Osteoblast (primary cell): ENCODE measurements around the gene SOX5. TPM values are rescaled to one million over a fixed set of nuclear protein-coding genes. Genes with fewer than 3 reads are reported as not detected.

Experiments
- DNase-seq: peaks from one replicate; pipeline ENCODE4 v3.0.0; 2011; ENCODE audit warnings: low spot score, mixed read lengths; ENCODE audit not compliant: insufficient read length; ENCODE audit errors: missing footprints
- H2AFZ ChIP-seq: 2 replicates; pipeline ENCODE4 v1.6.0; 2011; ENCODE audit warnings: mild to moderate bottlenecking, low read length
- H3K27ac ChIP-seq: 2 replicates; pipeline ENCODE4 v1.5.1; 2011; ENCODE audit warnings: mild to moderate bottlenecking, low read depth, low read length, moderate library complexity
- H3K27me3 ChIP-seq: 2 replicates; pipeline ENCODE4 v1.6.0; 2012; ENCODE audit warnings: mild to moderate bottlenecking, control low read depth, inconsistent platforms, low read length, moderate library complexity; ENCODE audit not compliant: insufficient read depth
- H3K36me3 ChIP-seq: 2 replicates; pipeline ENCODE4 v1.5.1; 2011; ENCODE audit warnings: mild to moderate bottlenecking, low read length, control low read depth, moderate library complexity; ENCODE audit not compliant: insufficient read depth
- H3K4me1 ChIP-seq: 2 replicates; pipeline ENCODE4 v1.5.1; 2011; ENCODE audit warnings: mild to moderate bottlenecking, low read length, control low read depth, moderate library complexity; ENCODE audit not compliant: insufficient read depth
- H3K4me2 ChIP-seq: 2 replicates; pipeline ENCODE4 v1.6.0; 2011; ENCODE audit warnings: mild to moderate bottlenecking, low read length; ENCODE audit not compliant: insufficient read depth
- H3K4me3 ChIP-seq: fragments of 200-600 bp; sonication (generic); 3 replicates; pipeline ENCODE4 v1.5.1; 2012; ENCODE audit warnings: mild to moderate bottlenecking, low read length, inconsistent platforms; ENCODE audit not compliant: insufficient read depth
- H3K79me2 ChIP-seq: 2 replicates; pipeline ENCODE4 v1.6.0; 2012; ENCODE audit warnings: mild to moderate bottlenecking, low read length, control low read depth, inconsistent platforms; ENCODE audit not compliant: insufficient read depth
- H3K9me3 ChIP-seq: 2 replicates; pipeline ENCODE4 v1.5.1; 2011; ENCODE audit warnings: low read depth, low read length, control low read depth
- H4K20me1 ChIP-seq: 2 replicates; pipeline ENCODE4 v1.6.0; 2012; ENCODE audit warnings: mild to moderate bottlenecking, low read length, control low read depth; ENCODE audit not compliant: insufficient read depth
- total RNA-seq: library from RNA; depleted of rRNA; stranded (reverse); fragments of >200 nt; gene quantifications from 2 replicates; pipeline ENCODE4 v1.2.3, GENCODE V29; 2012
- TF ChIP-seq, protein P1 (sequence below): IDR thresholded peaks from 2 replicates; pipeline ENCODE4 v1.5.1; 2011; ENCODE audit warnings: mild to moderate bottlenecking, low read depth, low read length, moderate library complexity; ENCODE audit errors: extremely low read depth

Gene SOX5
- total RNA-seq, 1 donor: 5.1 TPM

GRCh38 chr12:23753628-23754365, 195.7 kb downstream of the SOX5 start:
- Histone ChIP-seq H3K36me3 (no peaks in the 10 kb centered on the region), H3K4me1 (no peaks in the 10 kb centered on the region), H3K9me3 (no peaks in the 10 kb centered on the region), H4K20me1 (no peaks in the 10 kb centered on the region), H3K79me2 (no peaks in the 10 kb centered on the region), H3K4me3 (no peak overlapping the region), H2AFZ (no peak overlapping the region), H3K27ac (no peak overlapping the region), H3K4me2 (no peak overlapping the region), H3K27me3 (no peaks in the 10 kb centered on the region)
- TF ChIP-seq, protein P1, sequence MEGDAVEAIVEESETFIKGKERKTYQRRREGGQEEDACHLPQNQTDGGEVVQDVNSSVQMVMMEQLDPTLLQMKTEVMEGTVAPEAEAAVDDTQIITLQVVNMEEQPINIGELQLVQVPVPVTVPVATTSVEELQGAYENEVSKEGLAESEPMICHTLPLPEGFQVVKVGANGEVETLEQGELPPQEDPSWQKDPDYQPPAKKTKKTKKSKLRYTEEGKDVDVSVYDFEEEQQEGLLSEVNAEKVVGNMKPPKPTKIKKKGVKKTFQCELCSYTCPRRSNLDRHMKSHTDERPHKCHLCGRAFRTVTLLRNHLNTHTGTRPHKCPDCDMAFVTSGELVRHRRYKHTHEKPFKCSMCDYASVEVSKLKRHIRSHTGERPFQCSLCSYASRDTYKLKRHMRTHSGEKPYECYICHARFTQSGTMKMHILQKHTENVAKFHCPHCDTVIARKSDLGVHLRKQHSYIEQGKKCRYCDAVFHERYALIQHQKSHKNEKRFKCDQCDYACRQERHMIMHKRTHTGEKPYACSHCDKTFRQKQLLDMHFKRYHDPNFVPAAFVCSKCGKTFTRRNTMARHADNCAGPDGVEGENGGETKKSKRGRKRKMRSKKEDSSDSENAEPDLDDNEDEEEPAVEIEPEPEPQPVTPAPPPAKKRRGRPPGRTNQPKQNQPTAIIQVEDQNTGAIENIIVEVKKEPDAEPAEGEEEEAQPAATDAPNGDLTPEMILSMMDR: no peak
- no peak for DNase-seq

GRCh38 chr12:23752245-23752644, 197.2 kb downstream of the SOX5 start:
- Histone ChIP-seq H3K4me2 (no peak overlapping the region), H3K36me3 (no peaks in the 10 kb centered on the region), H4K20me1 (no peaks in the 10 kb centered on the region), H3K4me1 (no peaks in the 10 kb centered on the region), H3K27ac (no peak overlapping the region), H2AFZ (no peak overlapping the region), H3K4me3 (no peak overlapping the region), H3K27me3 (no peaks in the 10 kb centered on the region), H3K9me3 (no peaks in the 10 kb centered on the region), H3K79me2 (no peaks in the 10 kb centered on the region)
- TF ChIP-seq, protein P1: no peak
- DNase-seq: no peak

DNA sequence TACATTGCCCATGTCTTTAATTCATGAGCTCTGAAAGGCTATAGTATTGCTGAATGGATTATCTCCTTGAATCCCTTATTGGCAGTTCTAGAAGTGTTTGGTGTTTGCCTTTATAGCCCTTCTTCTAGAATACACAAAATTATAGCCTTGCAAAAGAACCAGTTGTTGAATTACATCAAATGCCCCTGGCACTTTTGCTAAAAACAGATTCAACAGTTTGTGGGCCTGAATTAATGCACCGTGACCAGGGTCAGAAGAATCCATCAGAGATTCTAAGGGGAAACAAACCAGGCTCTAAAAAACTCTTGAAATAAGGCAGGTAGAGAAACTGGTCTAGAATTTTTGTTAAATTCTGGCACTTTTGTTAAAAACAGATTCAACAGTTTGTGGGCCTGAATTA, 197.8 kb downstream of the SOX5 start:
- Histone ChIP-seq H3K4me2 (no peak overlapping the region), H3K27me3 (no peaks in the 10 kb centered on the region), H3K4me3 (no peak overlapping the region), H3K36me3 (no peaks in the 10 kb centered on the region), H3K79me2 (no peaks in the 10 kb centered on the region), H3K27ac (no peak overlapping the region), H3K9me3 (no peaks in the 10 kb centered on the region), H2AFZ (no peak overlapping the region), H3K4me1 (no peaks in the 10 kb centered on the region), H4K20me1 (no peaks in the 10 kb centered on the region)
- TF ChIP-seq, protein P1: no peak
- no peak for DNase-seq

GRCh38 chr12:23750923-23751322, 198.5 kb downstream of the SOX5 start:
- Histone ChIP-seq H3K4me2 (no peak overlapping the region), H3K9me3 (no peaks in the 10 kb centered on the region), H3K4me1 (no peaks in the 10 kb centered on the region), H3K27me3 (no peaks in the 10 kb centered on the region), H3K36me3 (no peaks in the 10 kb centered on the region), H4K20me1 (no peaks in the 10 kb centered on the region), H3K79me2 (no peaks in the 10 kb centered on the region), H3K4me3 (no peak overlapping the region), H3K27ac (no peak overlapping the region), H2AFZ (no peak overlapping the region)
- DNase-seq: no peak
- TF ChIP-seq, protein P1: no peak
